Tibial nerve (tissue), 4 donors: ENCODE results near the gene PSD4. TPM values are rescaled to one million over a fixed set of nuclear protein-coding genes. Genes with fewer than 3 reads are reported as not detected.

ENCODE experiments used
- DNase-seq, 2 donors: peaks; one replicate each; pipeline ENCODE4 v3.0.0-alpha.2; 2019; ENCODE audit warnings: low spot score in 2 of 2
- H3K27ac ChIP-seq, 4 donors: fragments of 200-600 bp; sonication (generic) in 3 of 4; one replicate each; pipeline ENCODE4 v1.5.1; 2017 to 2019; ENCODE audit warnings: mild to moderate bottlenecking in 1 of 4
- H3K27me3 ChIP-seq, 2 donors: fragments of 200-600 bp; sonication (generic) in 1 of 2; one replicate each; pipeline versions ENCODE4 v1.5.1 to v1.6.0; 2017 to 2019
- H3K36me3 ChIP-seq, 3 donors: fragments of 200-600 bp; sonication (generic); one replicate each; pipeline ENCODE4 v1.5.1; 2018 to 2019
- H3K4me1 ChIP-seq, 4 donors: fragments of 200-600 bp; sonication (generic) in 3 of 4; one replicate each; pipeline ENCODE4 v1.5.1; 2017 to 2019
- H3K4me3 ChIP-seq, 4 donors: fragments of 200-600 bp; sonication (generic) in 3 of 4; one replicate each; pipeline ENCODE4 v1.5.1; 2017 to 2019; ENCODE audit warnings: mild to moderate bottlenecking in 1 of 4, moderate library complexity in 1 of 4
- H3K9me3 ChIP-seq, 4 donors: fragments of 200-600 bp; sonication (generic) in 3 of 4; one replicate each; pipeline ENCODE4 v1.5.1; 2017 to 2019
- EP300 ChIP-seq, 2 donors: sonication (generic); formaldehyde crosslinking; IDR thresholded peaks; one replicate each; pipeline ENCODE4 v1.6.1; 2017; ENCODE audit warnings: antibody characterized with exemption in 2 of 2, mild to moderate bottlenecking in 1 of 2
- POLR2A ChIP-seq, 2 donors: fragments of 450-650 bp; IDR thresholded peaks; one replicate each; pipeline ENCODE4 v1.6.1; 2017; ENCODE audit warnings: antibody characterized with exemption in 2 of 2, mild to moderate bottlenecking in 2 of 2, moderate library complexity in 2 of 2
- WGBS, 2 donors: methylation state at CpG; one replicate each; pipeline ENCODE4 v1.1.5; 2018; 5-methylcytosine and 5-hydroxymethylcytosine counted together
- total RNA-seq, 4 donors: library from RNA; depleted of rRNA; stranded (reverse); fragments of >200 nt; gene quantifications; one replicate each; pipeline ENCODE4 v1.1.0, GENCODE V29; 2016
- TF ChIP-seq, protein P1 (sequence below), 5 experiments: fragments of 200-600 bp in 3 of 5; fragments of 450-650 bp in 2 of 5; sonication (generic) in 3 of 5; IDR thresholded peaks; one replicate each; pipeline ENCODE4 v1.5.1; 2016 to 2019; ENCODE audit warnings: antibody characterized with exemption in 5 of 5, mild to moderate bottlenecking in 3 of 5, moderate library complexity in 2 of 5

PSD4 gene
- total RNA-seq, 4 donors from 2014 or later, result 8.7 to 20.7 (median 11.3) TPM

GRCh38 chr2:113248997-113249770, 75.4 kb downstream of the PSD4 start:
- Histone ChIP-seq H3K27me3 (no peaks in the 10 kb centered on the region), H3K9me3 (no peaks in the 10 kb centered on the region), H3K4me3 (no peak overlapping the region), H3K27ac (no peak overlapping the region), H3K4me1 (peaks cover 0 to 13% (median 4%) of the 10 kb centered on the region in 4 donors), H3K36me3 (no peaks in the 10 kb centered on the region)
- WGBS, 2 donors, result 31 to 34% methylated on average over 10 of the region's 10 CpGs
- DNase-seq, result peak; percentile 74 to 89
- TF ChIP-seq POLR2A (IDR thresholded peaks at IDR 0.05), result no peak
- TF ChIP-seq, protein P1, sequence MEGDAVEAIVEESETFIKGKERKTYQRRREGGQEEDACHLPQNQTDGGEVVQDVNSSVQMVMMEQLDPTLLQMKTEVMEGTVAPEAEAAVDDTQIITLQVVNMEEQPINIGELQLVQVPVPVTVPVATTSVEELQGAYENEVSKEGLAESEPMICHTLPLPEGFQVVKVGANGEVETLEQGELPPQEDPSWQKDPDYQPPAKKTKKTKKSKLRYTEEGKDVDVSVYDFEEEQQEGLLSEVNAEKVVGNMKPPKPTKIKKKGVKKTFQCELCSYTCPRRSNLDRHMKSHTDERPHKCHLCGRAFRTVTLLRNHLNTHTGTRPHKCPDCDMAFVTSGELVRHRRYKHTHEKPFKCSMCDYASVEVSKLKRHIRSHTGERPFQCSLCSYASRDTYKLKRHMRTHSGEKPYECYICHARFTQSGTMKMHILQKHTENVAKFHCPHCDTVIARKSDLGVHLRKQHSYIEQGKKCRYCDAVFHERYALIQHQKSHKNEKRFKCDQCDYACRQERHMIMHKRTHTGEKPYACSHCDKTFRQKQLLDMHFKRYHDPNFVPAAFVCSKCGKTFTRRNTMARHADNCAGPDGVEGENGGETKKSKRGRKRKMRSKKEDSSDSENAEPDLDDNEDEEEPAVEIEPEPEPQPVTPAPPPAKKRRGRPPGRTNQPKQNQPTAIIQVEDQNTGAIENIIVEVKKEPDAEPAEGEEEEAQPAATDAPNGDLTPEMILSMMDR (IDR thresholded peaks at IDR 0.05), result peak; percentile 78 to 91 (median 88)

DNA sequence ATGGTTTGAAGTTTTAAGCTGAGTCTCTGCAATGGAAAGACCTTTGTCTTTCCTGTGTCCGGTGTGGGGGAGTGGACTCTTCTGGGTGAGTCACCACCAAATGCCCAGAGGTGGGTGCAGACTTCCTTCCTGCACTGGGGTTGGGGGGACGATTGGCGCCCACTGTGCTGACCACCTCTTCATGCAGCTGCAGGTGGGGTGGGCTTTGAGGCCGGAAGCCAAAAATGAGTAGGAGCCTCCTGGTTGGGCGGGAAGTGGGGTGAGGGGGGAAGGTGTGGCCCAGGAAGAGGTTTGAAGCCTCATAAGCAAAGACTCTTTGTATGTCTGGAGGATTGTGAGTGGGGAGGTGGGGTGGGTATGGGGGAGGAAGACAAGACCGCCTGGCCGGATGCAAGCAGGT, 77.3 kb downstream of the PSD4 start:
- Histone ChIP-seq H3K4me1 (peaks cover 0 to 8% (median 4%) of the 10 kb centered on the region in 4 donors), H3K27me3 (no peaks in the 10 kb centered on the region), H3K9me3 (no peaks in the 10 kb centered on the region), H3K4me3 (no peak overlapping the region), H3K27ac (no peak overlapping the region), H3K36me3 (peaks cover 0 to 9% (median 0%) of the 10 kb centered on the region in 3 donors)
- no peak for DNase-seq
- TF ChIP-seq EP300 (IDR thresholded peaks at IDR 0.05) (no peak), POLR2A (IDR thresholded peaks at IDR 0.05) (no peak)
- TF ChIP-seq, protein P1 (IDR thresholded peaks at IDR 0.05), result no peak
- WGBS, 2 donors, result 81 to 87% methylated on average over 7 of the region's 7 CpGs

- no peak overlapping the region for H3K4me3 ChIP-seq
- TF ChIP-seq, protein P1 (IDR thresholded peaks at IDR 0.05), result no peak
- TF ChIP-seq POLR2A (IDR thresholded peaks at IDR 0.05) (no peak), EP300 (IDR thresholded peaks at IDR 0.05) (no peak)
- 92 to 97% methylated on average over 3 of the region's 3 CpGs for WGBS, 2 donors
- no peak for DNase-seq
- no peak overlapping the region for H3K27ac ChIP-seq
- H3K36me3 ChIP-seq, result peaks cover 0 to 11% (median 0%) of the 10 kb centered on the region in 3 donors
- no peaks in the 10 kb centered on the region for H3K27me3 ChIP-seq
- H3K9me3 ChIP-seq, result no peaks in the 10 kb centered on the region
- H3K4me1 ChIP-seq, result peaks cover 0 to 8% (median 4%) of the 10 kb centered on the region in 4 donors
Measured at GRCh38 chr2:113252047-113252590, 78.3 kb downstream of the PSD4 start.

DNA sequence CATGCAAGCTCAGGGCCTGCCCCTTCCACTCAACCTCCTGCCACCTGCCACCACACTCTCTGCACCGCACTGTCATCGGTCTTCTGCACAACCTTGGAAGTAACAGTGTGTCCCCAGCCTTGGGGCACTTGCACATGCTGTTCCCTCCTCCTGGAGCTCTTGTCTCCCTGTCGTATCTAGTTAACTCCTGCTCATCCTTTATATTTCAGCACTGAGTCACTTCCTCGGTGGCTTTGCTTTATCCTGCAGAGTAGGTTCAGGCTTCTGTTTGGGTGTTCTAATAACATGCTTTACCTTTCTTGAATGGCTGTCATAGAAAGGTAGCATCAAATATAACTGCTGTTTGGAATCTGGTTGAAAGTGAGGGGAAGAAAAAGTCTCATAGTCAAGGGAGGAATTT, 79.7 kb downstream of the PSD4 start:
- TF ChIP-seq EP300 (IDR thresholded peaks at IDR 0.05) (no peak), POLR2A (IDR thresholded peaks at IDR 0.05) (no peak)
- TF ChIP-seq, protein P1 (IDR thresholded peaks at IDR 0.05), result no peak
- no peak overlapping the region for H3K27ac ChIP-seq
- DNase-seq, result no peak
- 94 to 95% methylated on average over 4 of the region's 4 CpGs for WGBS, 2 donors
- peaks cover 0 to 12% (median 4%) of the 10 kb centered on the region in 4 donors for H3K4me1 ChIP-seq
- H3K27me3 ChIP-seq, result no peaks in the 10 kb centered on the region
- H3K9me3 ChIP-seq, result no peaks in the 10 kb centered on the region
- peaks cover 0 to 11% (median 0%) of the 10 kb centered on the region in 3 donors for H3K36me3 ChIP-seq
- no peak overlapping the region for H3K4me3 ChIP-seq
